T-helper 1 cell treated with Interleukin-12 subunit alpha and Interleukin-12 subunit beta and Interleukin-4 antibody, amounts not matched to agents 30 ng/mL and 1 ng/mL, for 36 hours (primary cell): ENCODE results near the gene MCCD1. TPM values are rescaled to one million over a fixed set of nuclear protein-coding genes. Genes with fewer than 3 reads are reported as not detected.
"Not testable (repeated sequence)": the region's sequence is repeated elsewhere in the genome, so short reads cannot be mapped to it uniquely, and the experiment has no call there.

Source experiments
- intact Hi-C: fragments of 100-400 bp; cut with micrococcal nuclease; formaldehyde crosslinking; loops from one replicate; pipeline ENCODE4 v1.15.1; 2024
- total RNA-seq: library from RNA; stranded (reverse); gene quantifications from 2 replicates; pipeline ENCODE4 v1.2.3, GENCODE V29; 2022

Gene MCCD1, protein sequence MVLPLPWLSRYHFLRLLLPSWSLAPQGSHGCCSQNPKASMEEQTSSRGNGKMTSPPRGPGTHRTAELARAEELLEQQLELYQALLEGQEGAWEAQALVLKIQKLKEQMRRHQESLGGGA
- total RNA-seq, result not detected in 2 replicates

DNA sequence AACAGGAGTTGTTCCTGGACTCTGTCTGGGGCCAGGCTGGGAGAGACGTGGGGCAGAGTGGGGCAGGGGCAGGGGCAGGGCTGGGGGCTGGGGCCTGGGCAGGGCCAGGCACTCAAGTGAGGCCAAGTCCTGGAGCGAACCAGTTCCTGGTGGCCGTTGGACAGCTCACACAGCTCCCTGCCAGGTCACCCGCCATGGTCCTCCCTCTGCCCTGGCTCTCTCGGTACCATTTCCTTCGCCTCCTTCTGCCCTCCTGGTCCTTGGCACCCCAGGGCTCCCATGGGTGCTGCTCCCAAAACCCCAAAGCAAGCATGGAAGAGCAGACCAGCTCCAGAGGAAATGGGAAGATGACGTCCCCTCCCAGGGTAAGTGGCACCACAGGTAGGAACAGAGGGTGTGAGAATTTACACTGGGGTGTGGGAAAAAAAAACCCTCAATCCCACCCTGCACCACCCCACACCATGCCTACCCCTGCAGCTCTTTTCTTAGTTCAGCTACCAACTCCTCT lies at the start of gene MCCD1:
TSS of gene MCCD1 (plus strand) at position 142 of the 508 bp plus-strand sequence. CDS start at position 195, 53 bp downstream.
- intact Hi-C loops, result no loop called here

DNA sequence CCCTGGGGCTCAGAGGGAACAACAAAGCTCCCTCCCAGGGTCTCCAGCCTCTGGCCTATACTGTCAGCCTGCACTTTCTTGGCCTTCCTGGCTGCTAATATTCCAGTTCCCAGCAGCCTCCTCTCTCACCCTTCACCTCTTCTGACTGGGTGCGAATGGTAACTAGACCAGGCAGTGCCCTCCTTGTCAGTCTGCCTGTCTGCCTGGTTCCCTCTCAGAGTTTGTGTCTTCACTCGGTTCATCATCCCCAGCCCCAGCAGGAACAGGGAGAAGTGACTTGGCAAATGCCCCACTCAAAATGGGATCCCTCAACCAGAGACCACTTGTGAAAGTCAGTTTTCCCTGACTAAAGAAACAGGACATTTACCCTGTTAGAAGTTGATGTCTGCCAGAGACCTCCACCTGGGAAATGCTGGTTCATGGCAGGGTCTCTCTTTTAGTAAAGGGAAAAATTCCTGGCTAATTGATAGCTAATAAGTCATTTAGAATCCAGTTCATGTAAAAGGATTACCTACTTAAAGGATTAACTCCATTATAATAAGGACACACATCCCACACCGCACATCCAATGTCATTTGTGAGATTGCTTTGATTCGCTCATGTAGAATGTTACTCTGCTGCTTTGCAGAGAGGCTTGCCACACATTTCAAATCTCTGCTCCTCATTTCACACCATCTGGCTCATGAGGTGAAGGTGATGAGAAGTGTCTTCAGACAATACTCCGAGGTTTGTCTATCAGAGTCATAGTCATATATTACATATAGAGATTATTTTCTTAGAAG lies 49.4 kb upstream of the MCCD1 start:
- intact Hi-C loops, result no loop called here

GRCh38 chr6:31479933-31480535 lies 48.7 kb upstream of the MCCD1 start:
- intact Hi-C loops, result no loop called here

DNA sequence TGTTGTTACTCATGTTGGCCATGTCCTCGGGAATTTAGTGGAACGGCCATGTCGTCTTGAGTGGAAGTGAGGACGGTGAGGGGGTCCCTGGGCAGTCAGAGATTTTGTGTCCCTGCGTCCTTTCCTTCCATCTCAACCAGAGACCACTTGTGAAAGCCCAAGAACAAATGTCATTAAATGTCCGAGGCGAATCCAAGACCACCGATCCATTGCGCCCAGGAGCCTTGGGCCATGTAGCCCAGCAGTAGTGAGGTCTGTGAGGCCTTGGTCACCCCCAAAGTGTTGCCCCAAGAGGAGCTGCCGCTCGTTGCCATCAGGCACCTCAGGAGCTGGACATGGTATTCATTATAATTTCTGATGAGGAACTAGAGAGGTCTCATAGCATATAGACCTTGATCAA lies 48.2 kb upstream of the MCCD1 start:
- intact Hi-C loops, result no loop called here

GRCh38 chr6:31483392-31483791 lies 45.4 kb upstream of the MCCD1 start:
- intact Hi-C loops, result no loop called here

GRCh38 chr6:31485055-31485454 lies 43.7 kb upstream of the MCCD1 start:
- intact Hi-C loops, result no loop called here

DNA sequence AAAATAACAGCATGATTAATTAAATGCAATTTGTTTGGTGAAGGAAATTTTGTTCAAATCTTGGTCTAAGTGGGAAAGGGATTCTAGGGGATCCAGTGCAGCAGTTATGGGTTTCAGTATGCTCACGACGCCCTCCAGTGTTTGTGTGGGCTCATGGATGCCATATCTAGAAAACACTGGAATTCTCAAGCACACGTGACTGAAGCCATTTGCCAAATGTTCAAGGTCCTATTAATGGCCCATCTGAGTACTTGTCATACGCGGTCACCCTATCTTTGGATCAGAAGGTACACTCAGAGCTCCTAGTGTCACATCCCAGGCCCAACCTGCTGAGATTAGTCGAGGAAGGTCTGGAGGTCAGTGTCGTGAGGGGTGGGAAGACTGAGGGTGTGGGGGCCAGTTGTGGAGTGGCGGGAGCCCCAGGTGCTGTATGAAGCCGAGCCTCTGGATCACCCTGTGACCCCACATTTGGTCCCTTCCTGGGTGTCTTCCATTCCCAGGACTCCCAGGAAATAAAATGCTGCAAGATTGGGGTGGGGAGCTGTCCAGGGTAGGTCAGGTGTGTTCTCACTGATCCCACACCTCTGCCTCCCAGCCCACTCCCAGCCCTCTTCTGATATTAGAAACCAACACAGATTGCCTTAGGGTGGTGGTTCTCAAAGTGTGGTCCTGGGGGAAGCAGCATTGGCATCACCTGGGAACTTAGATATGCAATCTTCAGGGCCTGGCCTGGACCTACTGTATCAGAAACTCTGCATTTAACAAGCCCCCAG lies 42.5 kb upstream of the MCCD1 start:
- intact Hi-C loops, result not testable (repeated sequence)

DNA sequence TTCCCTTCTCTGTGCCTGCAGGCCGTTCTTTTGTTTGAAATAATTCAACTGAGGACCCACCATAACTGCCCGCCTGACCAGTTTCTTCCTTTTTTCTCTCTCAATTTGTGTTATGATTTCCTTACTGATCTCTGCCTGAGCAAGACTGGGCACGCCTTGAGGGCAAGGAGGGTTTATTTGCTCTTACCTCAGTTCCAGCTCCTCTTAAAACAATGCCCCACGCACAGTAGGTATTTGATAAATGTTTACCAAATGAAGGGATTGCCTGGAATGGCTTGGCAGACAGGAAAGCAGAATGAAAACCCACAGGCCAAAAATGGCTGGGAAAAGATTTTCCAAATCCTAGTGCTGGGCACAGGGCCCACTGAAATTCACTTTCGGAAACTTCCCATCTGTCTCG lies 41.1 kb upstream of the MCCD1 start:
- intact Hi-C loops, result not testable (repeated sequence)

GRCh38 chr6:31489086-31489485 lies 39.7 kb upstream of the MCCD1 start:
- intact Hi-C loops, result no loop called here

GRCh38 chr6:31490115-31490873 lies 38.5 kb upstream of the MCCD1 start:
- intact Hi-C loops, result loop anchor here (5.0 to 10.0 kb wide), 4 partner anchors 92 to 1485 kb away; partner anchors contain the start of genes EHMT2, LTB and VARS1

GRCh38 chr6:31493550-31493874 lies 35.2 kb upstream of the MCCD1 start:
- intact Hi-C loops, result loop anchor here (1.0 to 10.0 kb wide), 6 partner anchors 31 to 1481 kb away; partner anchors contain the start of genes EHMT2, LTB and VARS1

DNA sequence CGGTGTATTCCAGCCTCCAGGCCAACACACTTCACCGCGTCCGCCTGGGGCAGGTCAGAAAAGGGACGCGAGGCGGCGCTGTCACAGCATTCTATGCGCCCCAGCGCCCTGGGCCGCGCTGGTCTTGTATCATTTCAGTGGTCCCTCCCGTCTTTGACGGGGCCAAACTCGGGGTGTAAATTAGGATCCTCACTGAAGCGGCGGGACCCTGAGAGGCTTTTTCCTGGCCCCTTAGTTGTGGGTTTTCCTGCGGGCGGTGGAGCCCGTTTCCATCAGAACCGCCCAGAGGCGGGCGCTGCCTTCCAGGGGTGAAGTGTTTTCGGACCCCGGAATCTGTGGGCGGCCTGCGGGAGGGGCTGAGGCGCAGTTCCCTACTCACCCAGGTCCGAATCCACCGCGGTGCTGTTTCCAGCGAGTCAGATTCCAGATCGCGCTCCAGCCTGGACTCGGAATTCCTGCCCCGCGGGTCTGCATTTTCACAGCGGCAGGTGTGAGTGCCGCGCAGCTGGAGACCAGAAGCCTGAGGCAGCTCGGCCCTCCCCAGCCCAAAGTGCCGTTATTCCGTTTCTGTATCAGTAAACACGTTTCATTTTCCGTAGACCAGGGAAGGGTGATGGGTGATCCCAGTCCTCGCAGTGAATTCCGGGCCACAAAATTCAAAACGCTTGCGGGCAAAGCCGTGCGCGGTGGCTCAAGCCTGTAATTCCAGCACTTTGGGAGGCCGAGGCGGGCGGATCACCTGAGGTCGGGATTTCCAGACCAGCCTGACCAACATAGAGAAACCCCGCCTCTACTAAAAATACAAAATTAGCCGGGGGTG lies 34.7 kb upstream of the MCCD1 start:
- intact Hi-C loops, result loop anchor here (1.0 to 10.0 kb wide), 12 partner anchors 31 to 1481 kb away; partner anchors contain the start of genes EHMT2, HLA-C, LTB and PRRC2A

GRCh38 chr6:31495580-31495979 lies 33.2 kb upstream of the MCCD1 start:
- intact Hi-C loops, result loop anchor here (2.0 to 10.0 kb wide), 7 partner anchors 157 to 1479 kb away; partner anchors contain the start of genes BAG6, CLIC1, GNL1 and PRR3

DNA sequence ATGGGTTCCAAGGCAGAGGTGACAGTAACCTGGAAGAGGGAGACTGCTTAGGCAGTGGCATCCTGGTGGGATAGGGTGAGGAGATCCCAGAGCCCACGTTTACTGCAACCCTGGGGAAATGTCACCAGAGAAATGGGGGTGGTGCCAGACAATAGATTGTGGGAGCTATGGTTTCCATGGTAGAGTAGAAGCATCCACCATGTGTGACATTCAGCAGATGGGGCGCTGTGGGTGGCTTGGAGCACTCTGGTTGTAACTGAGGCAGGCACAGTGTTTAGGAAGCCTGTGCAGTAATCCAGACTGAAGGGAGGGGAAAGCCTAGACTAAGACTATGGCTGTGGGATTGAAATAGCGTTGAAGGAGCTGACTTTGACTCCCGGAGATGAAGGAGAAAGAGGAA lies 31.9 kb upstream of the MCCD1 start:
- intact Hi-C loops, result loop anchor here (1.0 to 10.0 kb wide), 9 partner anchors 45 to 1478 kb away; partner anchors contain the start of genes BAG6, CLIC1, DDX39B and GNL1

- intact Hi-C loops, result loop anchor here (1.0 to 10.0 kb wide), 9 partner anchors 44 to 1477 kb away; partner anchors contain the start of genes BAG6, CLIC1, DDX39B and GNL1
Observed at GRCh38 chr6:31497531-31498476, 31.0 kb upstream of the MCCD1 start, which contains the start of gene MICB. MICB (plus strand) TSS chr6:31498145; CDS start chr6:31498194, 49 bp downstream.

DNA sequence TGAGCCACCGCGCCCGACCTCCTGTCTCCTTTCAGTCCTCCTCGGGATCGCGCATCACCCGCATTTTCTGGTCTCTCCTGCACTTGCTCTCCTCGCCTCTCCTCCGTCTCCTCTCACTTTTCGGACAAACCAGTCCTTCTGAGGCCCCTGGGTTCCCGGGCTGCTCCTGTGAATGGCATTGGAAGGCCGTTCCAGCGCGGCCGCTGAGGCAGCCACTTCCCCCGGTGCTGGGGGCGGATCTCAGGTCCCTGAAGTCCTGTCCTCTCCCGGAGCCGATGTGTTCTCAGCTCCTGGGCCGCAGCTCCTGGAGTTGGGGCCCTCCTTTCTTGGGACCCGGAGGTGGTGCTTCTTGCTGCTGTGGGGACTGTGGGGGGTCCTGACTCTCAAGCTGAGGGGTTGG lies 30.0 kb upstream of the MCCD1 start:
- intact Hi-C loops, result loop anchor here (5.0 to 10.0 kb wide), 5 partner anchors 154 to 1476 kb away; partner anchors contain the start of genes BAG6, CLIC1, GNL1 and PRR3

DNA sequence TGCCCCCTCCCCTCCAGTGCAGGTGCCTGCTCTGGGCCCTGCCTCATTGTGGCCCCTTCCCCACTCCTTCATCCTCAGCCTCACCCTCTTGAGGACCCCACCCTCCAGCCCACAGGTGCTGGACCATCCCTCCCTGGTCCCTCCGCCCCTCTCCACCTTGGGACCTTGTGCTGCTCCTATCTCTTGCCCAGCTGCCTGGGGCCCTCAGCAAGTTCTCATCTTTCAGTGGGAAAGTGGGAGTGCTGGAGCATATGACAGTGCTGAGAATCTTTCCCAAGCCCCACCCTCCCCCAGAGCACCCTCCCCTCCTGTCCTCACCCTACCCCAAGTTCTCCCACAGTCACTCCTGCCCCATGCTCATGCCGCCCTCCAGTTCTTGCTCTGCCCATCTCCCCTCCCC lies 29.1 kb upstream of the MCCD1 start:
- intact Hi-C loops, result loop anchor here (5.0 to 10.0 kb wide), 5 partner anchors 153 to 1475 kb away; partner anchors contain the start of genes BAG6, CLIC1, GNL1 and PRR3

DNA sequence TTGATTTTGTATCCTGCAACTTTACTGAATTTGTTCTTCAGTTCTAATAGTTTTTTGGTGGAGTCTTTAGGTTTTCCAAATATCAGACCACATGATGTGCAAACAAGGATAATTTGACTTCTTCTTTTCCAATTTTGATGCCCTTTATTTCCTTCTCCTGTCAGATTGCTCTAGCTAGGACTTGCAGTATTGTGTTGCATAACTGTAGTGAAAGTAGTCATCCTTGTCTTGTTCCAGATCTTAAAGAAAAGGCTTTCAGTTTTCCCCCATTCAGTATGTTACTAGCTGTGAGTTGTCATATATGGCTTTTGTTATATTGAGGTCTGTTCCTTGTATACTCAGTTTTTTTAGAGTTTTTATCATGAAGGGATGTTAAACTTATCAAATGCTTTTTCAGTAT lies 26.2 kb upstream of the MCCD1 start:
- intact Hi-C loops, result no loop called here
